Esophagus muscularis mucosa (tissue), 3 donors: ENCODE results near the gene IGFLR1.

Source experiments
- POLR2A ChIP-seq: fragments of 450-650 bp; IDR thresholded peaks from one replicate; pipeline ENCODE4 v1.6.1; 2017; ENCODE audit warnings: antibody characterized with exemption, moderate library complexity, mild to moderate bottlenecking, low read depth
- TF ChIP-seq, protein P1 (sequence below), 3 experiments: fragments of 200-600 bp in 2 of 3; fragments of 450-650 bp in 1 of 3; sonication (generic) in 2 of 3; IDR thresholded peaks; one replicate each; pipeline ENCODE4 v1.5.1; 2017 to 2019; ENCODE audit warnings: antibody characterized with exemption in 3 of 3, mild to moderate bottlenecking in 2 of 3, moderate library complexity in 1 of 3

DNA sequence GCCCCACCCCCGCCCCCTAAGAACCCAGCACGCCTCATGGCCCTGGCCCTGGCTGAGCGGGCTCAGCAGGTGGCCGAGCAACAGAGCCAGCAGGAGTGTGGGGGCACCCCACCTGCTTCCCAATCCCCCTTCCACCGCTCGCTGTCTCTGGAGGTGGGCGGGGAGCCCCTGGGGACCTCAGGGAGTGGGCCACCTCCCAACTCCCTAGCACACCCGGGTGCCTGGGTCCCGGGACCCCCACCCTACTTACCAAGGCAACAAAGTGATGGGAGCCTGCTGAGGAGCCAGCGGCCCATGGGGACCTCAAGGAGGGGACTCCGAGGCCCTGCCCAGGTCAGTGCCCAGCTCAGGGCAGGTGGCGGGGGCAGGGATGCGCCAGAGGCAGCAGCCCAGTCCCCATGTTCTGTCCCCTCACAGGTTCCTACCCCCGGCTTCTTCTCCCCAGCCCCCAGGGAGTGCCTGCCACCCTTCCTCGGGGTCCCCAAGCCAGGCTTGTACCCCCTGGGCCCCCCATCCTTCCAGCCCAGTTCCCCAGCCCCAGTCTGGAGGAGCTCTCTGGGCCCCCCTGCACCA lies 45.1 kb upstream of the IGFLR1 start:
- TF ChIP-seq, protein P1, sequence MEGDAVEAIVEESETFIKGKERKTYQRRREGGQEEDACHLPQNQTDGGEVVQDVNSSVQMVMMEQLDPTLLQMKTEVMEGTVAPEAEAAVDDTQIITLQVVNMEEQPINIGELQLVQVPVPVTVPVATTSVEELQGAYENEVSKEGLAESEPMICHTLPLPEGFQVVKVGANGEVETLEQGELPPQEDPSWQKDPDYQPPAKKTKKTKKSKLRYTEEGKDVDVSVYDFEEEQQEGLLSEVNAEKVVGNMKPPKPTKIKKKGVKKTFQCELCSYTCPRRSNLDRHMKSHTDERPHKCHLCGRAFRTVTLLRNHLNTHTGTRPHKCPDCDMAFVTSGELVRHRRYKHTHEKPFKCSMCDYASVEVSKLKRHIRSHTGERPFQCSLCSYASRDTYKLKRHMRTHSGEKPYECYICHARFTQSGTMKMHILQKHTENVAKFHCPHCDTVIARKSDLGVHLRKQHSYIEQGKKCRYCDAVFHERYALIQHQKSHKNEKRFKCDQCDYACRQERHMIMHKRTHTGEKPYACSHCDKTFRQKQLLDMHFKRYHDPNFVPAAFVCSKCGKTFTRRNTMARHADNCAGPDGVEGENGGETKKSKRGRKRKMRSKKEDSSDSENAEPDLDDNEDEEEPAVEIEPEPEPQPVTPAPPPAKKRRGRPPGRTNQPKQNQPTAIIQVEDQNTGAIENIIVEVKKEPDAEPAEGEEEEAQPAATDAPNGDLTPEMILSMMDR (IDR thresholded peaks at IDR 0.05), result no peak
- no peak for TF ChIP-seq POLR2A
